Measurements from ENCODE around the gene CMBL.
A peak's percentile ranks its signal among the peaks of the same experiment; 100 is the strongest.
"Not testable (repeated sequence)": the region's sequence is repeated elsewhere in the genome, so short reads cannot be mapped to it uniquely, and the experiment has no call there.

CMBL gene

GRCh38 chr5:10277773-10278630, 29.7 kb downstream of the CMBL start:
- no peak for DNase-seq (ENCODE audit: low read depth, low spot score)
- Histone ChIP-seq H3K36me3 (ENCODE audit: insufficient read depth, low read length) (peaks cover 22% of the 10 kb centered on the region), H3K27ac (no peak overlapping the region), H3K9ac (ENCODE audit: insufficient read length) (no peak overlapping the region), H3K9me3 (ENCODE audit: low read depth, low read length) (no peaks in the 10 kb centered on the region), H3K4me3 (no peak overlapping the region)
- TF ChIP-seq EZH2 (IDR thresholded peaks at IDR 0.05) (no peak), POLR2AphosphoS5 (IDR thresholded peaks at IDR 0.05; ENCODE audit: borderline replicate concordance, low read depth, low read length) (no peak), FOXP2 (optimal IDR thresholded peaks at IDR 0.05; ENCODE audit: control extremely low read depth, extremely low read length, insufficient read depth) (no peak)

GRCh38 chr5:10276691-10277090, 31.0 kb downstream of the CMBL start:
- Histone ChIP-seq H3K9ac (ENCODE audit: insufficient read length) (no peak overlapping the region), H3K9me3 (ENCODE audit: low read depth, low read length) (no peaks in the 10 kb centered on the region), H3K27ac (no peak overlapping the region), H3K4me3 (no peak overlapping the region), H3K36me3 (ENCODE audit: insufficient read depth, low read length) (peaks cover 21% of the 10 kb centered on the region)
- TF ChIP-seq EZH2 (IDR thresholded peaks at IDR 0.05): no peak
- no peak for DNase-seq (ENCODE audit: low read depth, low spot score)

- H3K36me3 ChIP-seq (ENCODE audit: insufficient read depth, low read length): peaks cover 16% of the 10 kb centered on the region; the same call in 1 of the 2 replicates
- no peaks in the 10 kb centered on the region for H3K9me3 ChIP-seq (ENCODE audit: low read depth, low read length)
- DNase-seq (ENCODE audit: low read depth, low spot score): no peak
- TF ChIP-seq EZH2 (IDR thresholded peaks at IDR 0.05): no peak
- no peak for TF ChIP-seq FOXP2 (optimal IDR thresholded peaks at IDR 0.05; ENCODE audit: control extremely low read depth, extremely low read length, insufficient read depth)
- no peak for TF ChIP-seq POLR2AphosphoS5 (IDR thresholded peaks at IDR 0.05; ENCODE audit: borderline replicate concordance, low read depth, low read length)
- H3K4me3 ChIP-seq: no peak overlapping the region
- no peak overlapping the region for H3K27ac ChIP-seq
- no peak overlapping the region for H3K9ac ChIP-seq (ENCODE audit: insufficient read length)
Measured at GRCh38 chr5:10275991-10276390, 31.7 kb downstream of the CMBL start.

GRCh38 chr5:10275460-10275859, 32.2 kb downstream of the CMBL start:
- H3K9me3 ChIP-seq (ENCODE audit: low read depth, low read length): no peaks in the 10 kb centered on the region
- peaks cover 15% of the 10 kb centered on the region; the same call in 1 of the 2 replicates for H3K36me3 ChIP-seq (ENCODE audit: insufficient read depth, low read length)
- no peak overlapping the region for H3K9ac ChIP-seq (ENCODE audit: insufficient read length)
- no peak overlapping the region for H3K27ac ChIP-seq
- DNase-seq (ENCODE audit: low read depth, low spot score): no peak
- no peak for TF ChIP-seq FOXP2 (optimal IDR thresholded peaks at IDR 0.05; ENCODE audit: control extremely low read depth, extremely low read length, insufficient read depth)
- H3K4me3 ChIP-seq: no peak overlapping the region

- DNase-seq (ENCODE audit: low read depth, low spot score); H3K9ac ChIP-seq (ENCODE audit: insufficient read length); H3K9me3 ChIP-seq (ENCODE audit: low read depth, low read length); H3K36me3 ChIP-seq (ENCODE audit: insufficient read depth, low read length): not testable (repeated sequence)
- peak overlapping the region; percentile 18; the same call in 1 of the 2 replicates for H3K4me3 ChIP-seq
- peak overlapping the region; percentile 64; the same call in 1 of the 2 replicates for H3K27ac ChIP-seq
Measured at GRCh38 chr5:10272875-10273209, 34.9 kb downstream of the CMBL start.

GRCh38 chr5:10272053-10272874, 35.4 kb downstream of the CMBL start:
- H3K9ac ChIP-seq (ENCODE audit: insufficient read length): no peak overlapping the region
- no peaks in the 10 kb centered on the region for H3K36me3 ChIP-seq (ENCODE audit: insufficient read depth, low read length)
- H3K27ac ChIP-seq: peak overlapping the region; percentile 64; the same call in 1 of the 2 replicates
- TF ChIP-seq FOXP2 (optimal IDR thresholded peaks at IDR 0.05; ENCODE audit: control extremely low read depth, extremely low read length, insufficient read depth) (no peak), POLR2AphosphoS5 (IDR thresholded peaks at IDR 0.05; ENCODE audit: borderline replicate concordance, low read depth, low read length) (no peak), EZH2 (IDR thresholded peaks at IDR 0.05) (no peak)
- peak overlapping the region; percentile 18; the same call in 1 of the 2 replicates for H3K4me3 ChIP-seq
- H3K9me3 ChIP-seq (ENCODE audit: low read depth, low read length): no peaks in the 10 kb centered on the region
- no peak for DNase-seq (ENCODE audit: low read depth, low spot score)

GRCh38 chr5:10268100-10268499, 39.6 kb downstream of the CMBL start:
- TF ChIP-seq FOXP2 (optimal IDR thresholded peaks at IDR 0.05; ENCODE audit: control extremely low read depth, extremely low read length, insufficient read depth) (no peak), EZH2 (IDR thresholded peaks at IDR 0.05) (no peak), POLR2AphosphoS5 (IDR thresholded peaks at IDR 0.05; ENCODE audit: borderline replicate concordance, low read depth, low read length) (no peak)
- Histone ChIP-seq H3K36me3 (ENCODE audit: insufficient read depth, low read length) (peaks cover 34% of the 10 kb centered on the region), H3K9ac (ENCODE audit: insufficient read length) (no peak overlapping the region), H3K27ac (no peak overlapping the region), H3K4me3 (no peak overlapping the region), H3K9me3 (ENCODE audit: low read depth, low read length) (no peaks in the 10 kb centered on the region)
- no peak for DNase-seq (ENCODE audit: low read depth, low spot score)

- Histone ChIP-seq H3K27ac (no peak overlapping the region), H3K36me3 (ENCODE audit: insufficient read depth, low read length) (peaks cover 46% of the 10 kb centered on the region), H3K9me3 (ENCODE audit: low read depth, low read length) (no peaks in the 10 kb centered on the region), H3K4me3 (no peak overlapping the region), H3K9ac (ENCODE audit: insufficient read length) (no peak overlapping the region)
- DNase-seq (ENCODE audit: low read depth, low spot score): no peak
- TF ChIP-seq EZH2 (IDR thresholded peaks at IDR 0.05) (no peak), FOXP2 (optimal IDR thresholded peaks at IDR 0.05; ENCODE audit: control extremely low read depth, extremely low read length, insufficient read depth) (no peak), POLR2AphosphoS5 (IDR thresholded peaks at IDR 0.05; ENCODE audit: borderline replicate concordance, low read depth, low read length) (no peak)
Measured at GRCh38 chr5:10266839-10267238, 40.9 kb downstream of the CMBL start.
